GM23338 (cell line): ENCODE data around the gene AQP7. TPM values are rescaled to one million over a fixed set of nuclear protein-coding genes. Genes with fewer than 3 reads are reported as not detected.

Experiments
- ATAC-seq: fragments of 200-7000 bp; cut with Tn5 transposase; 3 replicates; pipeline ENCODE4 v1.9.1; 2020
- DNase-seq: peaks from one replicate; pipeline ENCODE4 v3.0.0-alpha.2; 2015; ENCODE audit warnings: low spot score
- H2AFZ ChIP-seq: fragments of 200-600 bp; sonication (generic); 2 replicates; pipeline ENCODE4 v1.8.0; 2016; ENCODE audit warnings: antibody characterized with exemption, mild to moderate bottlenecking, moderate library complexity
- H3F3A ChIP-seq: fragments of 200-600 bp; sonication (generic); replicated peaks from 2 replicates; pipeline ENCODE4 v1.8.0; 2017; ENCODE audit warnings: antibody characterized with exemption, mixed run types, low read depth
- H3K27ac ChIP-seq: fragments of 200-600 bp; sonication (generic); 2 replicates; pipeline ENCODE4 v1.6.1; 2016; ENCODE audit warnings: low read depth
- H3K27me3 ChIP-seq: fragments of 200-600 bp; sonication (generic); 2 replicates; pipeline ENCODE4 v1.8.0; 2016; ENCODE audit warnings: mild to moderate bottlenecking, mixed run types, moderate library complexity; ENCODE audit not compliant: insufficient read depth
- H3K36me3 ChIP-seq: fragments of 200-600 bp; sonication (generic); 2 replicates; pipeline ENCODE4 v1.8.0; 2016; ENCODE audit warnings: mild to moderate bottlenecking; ENCODE audit not compliant: insufficient read depth
- H3K4me1 ChIP-seq: fragments of 200-600 bp; sonication (generic); 2 replicates; pipeline ENCODE4 v1.8.0; 2016; ENCODE audit warnings: mild to moderate bottlenecking, moderate library complexity; ENCODE audit not compliant: insufficient read depth
- H3K4me2 ChIP-seq: fragments of 200-600 bp; sonication (generic); 2 replicates; pipeline ENCODE4 v1.7.1; 2017; ENCODE audit warnings: mixed run types
- H3K4me3 ChIP-seq: fragments of 200-600 bp; sonication (generic); 2 replicates; pipeline ENCODE4 v1.6.1; 2016; ENCODE audit warnings: mixed run types
- H3K79me2 ChIP-seq: fragments of 200-600 bp; sonication (generic); replicated peaks from 2 replicates; pipeline ENCODE4 v1.8.0; 2017; ENCODE audit warnings: mild to moderate bottlenecking; ENCODE audit not compliant: insufficient read depth
- H3K9me2 ChIP-seq: fragments of 200-600 bp; sonication (generic); 2 replicates; pipeline ENCODE4 v1.8.0; 2017; ENCODE audit not compliant: insufficient read depth
- H4K20me1 ChIP-seq: fragments of 200-600 bp; sonication (generic); replicated peaks from 2 replicates; pipeline ENCODE4 v1.8.0; 2017; ENCODE audit warnings: mild to moderate bottlenecking; ENCODE audit not compliant: insufficient read depth
- H3K27ac Mint-ChIP-seq: 2 replicates; pipeline ENCODE4 v1.8.0; 2020; ENCODE audit warnings: inconsistent platforms, mild to moderate bottlenecking, moderate library complexity, mixed read lengths
- H3K27me3 Mint-ChIP-seq: 3 replicates; pipeline ENCODE4 v1.8.0; 2022; ENCODE audit warnings: low read depth, mild to moderate bottlenecking, moderate library complexity, mixed read lengths, inconsistent platforms; ENCODE audit not compliant: insufficient read depth, poor library complexity
- H3K36me3 Mint-ChIP-seq: 3 replicates; pipeline ENCODE4 v1.8.0; 2021; ENCODE audit warnings: low read depth, mild to moderate bottlenecking, inconsistent platforms, moderate library complexity, mixed read lengths
- H3K4me1 Mint-ChIP-seq: 3 replicates; pipeline ENCODE4 v1.8.0; 2020; ENCODE audit warnings: mild to moderate bottlenecking, inconsistent platforms, mixed read lengths
- H3K4me3 Mint-ChIP-seq: 3 replicates; pipeline ENCODE4 v1.8.0; 2021; ENCODE audit warnings: moderate library complexity, mild to moderate bottlenecking, inconsistent platforms, mixed read lengths
- H3K9me3 Mint-ChIP-seq: 3 replicates; pipeline ENCODE4 v1.8.0; 2020; ENCODE audit warnings: moderate library complexity, mild to moderate bottlenecking, inconsistent platforms, mixed read lengths
- CREB1 ChIP-seq: fragments of 250-450 bp; sonication (Bioruptor Pico); IDR thresholded peaks from 2 replicates; pipeline ENCODE4 v1.5.0; 2020; ENCODE audit warnings: low read depth, mild to moderate bottlenecking, moderate library complexity
- EZH2 ChIP-seq: fragments of 200-600 bp; sonication (generic); IDR thresholded peaks from one replicate; pipeline ENCODE4 v1.8.0; 2017; ENCODE audit warnings: antibody characterized with exemption, mild to moderate bottlenecking, low read depth; ENCODE audit not compliant: unreplicated experiment
- EZH2phosphoT487 ChIP-seq: fragments of 200-600 bp; sonication (generic); IDR thresholded peaks from one replicate; pipeline ENCODE4 v1.8.1; 2018; ENCODE audit warnings: antibody characterized with exemption; ENCODE audit not compliant: unreplicated experiment
- JUNB ChIP-seq: IDR thresholded peaks from one replicate; pipeline ENCODE4 v1.6.1; 2016; ENCODE audit warnings: antibody characterized with exemption; ENCODE audit not compliant: unreplicated experiment
- NANOG ChIP-seq: IDR thresholded peaks from 2 replicates; pipeline ENCODE4 v1.6.1; 2016; ENCODE audit warnings: antibody characterized with exemption, borderline replicate concordance
- POLR2AphosphoS5 ChIP-seq: IDR thresholded peaks from 2 replicates; pipeline ENCODE4 v1.6.1; 2016; ENCODE audit warnings: antibody characterized with exemption, low read depth
- STAT1 ChIP-seq: IDR thresholded peaks from one replicate; pipeline ENCODE4 v1.6.1; 2016; ENCODE audit warnings: antibody characterized with exemption; ENCODE audit not compliant: unreplicated experiment
- ZNF114 ChIP-seq: fragments of 250-450 bp; sonication (Bioruptor Pico); IDR thresholded peaks from 2 replicates; pipeline ENCODE4 v1.5.0; 2020; ENCODE audit warnings: mild to moderate bottlenecking, moderate library complexity
- ZNF331 ChIP-seq: fragments of 250-450 bp; sonication (Bioruptor Pico); IDR thresholded peaks from 2 replicates; pipeline ENCODE4 v1.5.0; 2020; ENCODE audit warnings: low read depth, mild to moderate bottlenecking, moderate library complexity
- polyA plus RNA-seq: library from polyadenylated mRNA; unstranded; fragments of >200 nt; fragmentation: Nextera tagmentation; extraction: Ambion mirVana; gene quantifications from 2 replicates; pipeline ENCODE4 v1.2.1, GENCODE V29; 2016
- total RNA-seq: library from RNA; depleted of rRNA; stranded (reverse); fragments of >200 nt; shearing (Covaris generic); gene quantifications from 2 replicates; pipeline ENCODE4 v1.2.3, GENCODE V29; 2014
- TF ChIP-seq, protein P1 (sequence below): IDR thresholded peaks from one replicate; pipeline ENCODE4 v1.6.1; 2018; ENCODE audit warnings: antibody characterized with exemption; ENCODE audit not compliant: unreplicated experiment
- TF ChIP-seq, protein P2 (sequence below): IDR thresholded peaks from 2 replicates; pipeline ENCODE4 v1.6.1; 2016; ENCODE audit warnings: antibody characterized with exemption
- TF ChIP-seq, protein P3 (sequence below), 2 experiments: fragments of 200-600 bp in 1 of 2; sonication (generic) in 1 of 2; conservative IDR thresholded peaks; 2 replicates each; pipeline versions ENCODE4 v1.5.1 to v1.6.1; 2016 to 2017; ENCODE audit warnings: antibody characterized with exemption in 2 of 2, low read depth in 2 of 2, mild to moderate bottlenecking in 2 of 2, moderate library complexity in 1 of 2

Gene AQP7
- total and polyA plus RNA-seq, 2 experiments from 2014 or later, result not detected

DNA sequence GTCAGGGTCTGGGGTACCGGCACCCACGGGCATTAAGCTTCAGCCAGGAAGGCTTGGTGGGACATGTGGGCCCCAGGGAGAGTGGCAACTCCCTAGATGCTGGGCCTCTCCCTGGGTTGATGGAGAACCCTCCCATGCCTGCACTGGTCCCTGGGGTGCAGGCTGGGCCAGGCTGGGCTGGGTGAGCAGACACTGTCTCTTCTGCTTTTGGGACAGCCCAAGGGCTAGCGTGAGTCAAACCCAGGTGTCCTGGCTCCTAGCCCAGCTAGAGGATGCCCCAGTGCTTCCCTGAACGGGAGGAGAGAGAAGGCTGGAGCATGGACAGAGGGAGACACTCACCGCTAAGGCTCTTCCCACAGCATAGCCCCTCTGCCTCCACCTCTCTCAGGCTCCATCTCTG is 5.7 kb upstream of the AQP7 start:
- H3K4me3 Mint-ChIP-seq, result no peak overlapping the region
- no peak overlapping the region for H3K27ac Mint-ChIP-seq
- Histone ChIP-seq H3K27ac (no peak overlapping the region), H3K27me3 (no peaks in the 10 kb centered on the region), H3K9me2 (no peaks in the 10 kb centered on the region), H3K4me3 (no peak overlapping the region), H3K4me2 (no peak overlapping the region), H3F3A (no peaks in the 10 kb centered on the region), H3K79me2 (no peaks in the 10 kb centered on the region), H4K20me1 (no peaks in the 10 kb centered on the region), H2AFZ (no peak overlapping the region), H3K36me3 (no peaks in the 10 kb centered on the region), H3K4me1 (no peaks in the 10 kb centered on the region)
- no peaks in the 10 kb centered on the region for H3K4me1 Mint-ChIP-seq
- H3K27me3 Mint-ChIP-seq, result peaks cover 10% of the 10 kb centered on the region
- DNase-seq, result no peak
- TF ChIP-seq ZNF331 (no peak), EZH2 (no peak), ZNF114 (CRISPR knock-in tag) (no peak), NANOG (no peak), JUNB (no peak), CREB1 (no peak), EZH2phosphoT487 (no peak), POLR2AphosphoS5 (no peak), STAT1 (no peak)
- TF ChIP-seq, protein P1, sequence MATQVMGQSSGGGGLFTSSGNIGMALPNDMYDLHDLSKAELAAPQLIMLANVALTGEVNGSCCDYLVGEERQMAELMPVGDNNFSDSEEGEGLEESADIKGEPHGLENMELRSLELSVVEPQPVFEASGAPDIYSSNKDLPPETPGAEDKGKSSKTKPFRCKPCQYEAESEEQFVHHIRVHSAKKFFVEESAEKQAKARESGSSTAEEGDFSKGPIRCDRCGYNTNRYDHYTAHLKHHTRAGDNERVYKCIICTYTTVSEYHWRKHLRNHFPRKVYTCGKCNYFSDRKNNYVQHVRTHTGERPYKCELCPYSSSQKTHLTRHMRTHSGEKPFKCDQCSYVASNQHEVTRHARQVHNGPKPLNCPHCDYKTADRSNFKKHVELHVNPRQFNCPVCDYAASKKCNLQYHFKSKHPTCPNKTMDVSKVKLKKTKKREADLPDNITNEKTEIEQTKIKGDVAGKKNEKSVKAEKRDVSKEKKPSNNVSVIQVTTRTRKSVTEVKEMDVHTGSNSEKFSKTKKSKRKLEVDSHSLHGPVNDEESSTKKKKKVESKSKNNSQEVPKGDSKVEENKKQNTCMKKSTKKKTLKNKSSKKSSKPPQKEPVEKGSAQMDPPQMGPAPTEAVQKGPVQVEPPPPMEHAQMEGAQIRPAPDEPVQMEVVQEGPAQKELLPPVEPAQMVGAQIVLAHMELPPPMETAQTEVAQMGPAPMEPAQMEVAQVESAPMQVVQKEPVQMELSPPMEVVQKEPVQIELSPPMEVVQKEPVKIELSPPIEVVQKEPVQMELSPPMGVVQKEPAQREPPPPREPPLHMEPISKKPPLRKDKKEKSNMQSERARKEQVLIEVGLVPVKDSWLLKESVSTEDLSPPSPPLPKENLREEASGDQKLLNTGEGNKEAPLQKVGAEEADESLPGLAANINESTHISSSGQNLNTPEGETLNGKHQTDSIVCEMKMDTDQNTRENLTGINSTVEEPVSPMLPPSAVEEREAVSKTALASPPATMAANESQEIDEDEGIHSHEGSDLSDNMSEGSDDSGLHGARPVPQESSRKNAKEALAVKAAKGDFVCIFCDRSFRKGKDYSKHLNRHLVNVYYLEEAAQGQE, result no peak
- no peaks in the 10 kb centered on the region; the same call in 2 of the 3 replicates for H3K9me3 Mint-ChIP-seq
- ATAC-seq, result no peak
- no peaks in the 10 kb centered on the region; the same call in 2 of the 3 replicates for H3K36me3 Mint-ChIP-seq

DNA sequence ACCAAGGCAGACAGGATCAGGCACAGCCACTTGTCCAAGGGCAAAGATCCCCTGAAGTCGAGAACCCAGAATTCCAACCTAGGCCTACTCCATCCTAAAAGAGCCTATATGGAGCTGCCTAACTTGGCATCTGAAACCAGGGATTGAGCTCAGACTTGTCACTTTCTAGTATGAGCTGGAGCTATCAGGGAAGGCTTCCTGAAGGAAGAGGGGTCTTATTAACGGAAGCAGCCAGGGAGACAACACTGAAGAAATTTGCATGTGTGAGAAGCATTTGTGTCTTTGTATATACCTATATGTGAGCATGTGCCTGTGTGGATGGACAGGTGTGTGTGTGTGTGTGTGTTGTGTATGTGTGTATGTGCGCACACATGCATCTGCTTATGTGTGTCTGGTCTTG is 4.7 kb upstream of the AQP7 start:
- peaks cover 10% of the 10 kb centered on the region for H3K27me3 Mint-ChIP-seq
- H3K4me3 ChIP-seq, result no peak overlapping the region
- TF ChIP-seq, protein P2, sequence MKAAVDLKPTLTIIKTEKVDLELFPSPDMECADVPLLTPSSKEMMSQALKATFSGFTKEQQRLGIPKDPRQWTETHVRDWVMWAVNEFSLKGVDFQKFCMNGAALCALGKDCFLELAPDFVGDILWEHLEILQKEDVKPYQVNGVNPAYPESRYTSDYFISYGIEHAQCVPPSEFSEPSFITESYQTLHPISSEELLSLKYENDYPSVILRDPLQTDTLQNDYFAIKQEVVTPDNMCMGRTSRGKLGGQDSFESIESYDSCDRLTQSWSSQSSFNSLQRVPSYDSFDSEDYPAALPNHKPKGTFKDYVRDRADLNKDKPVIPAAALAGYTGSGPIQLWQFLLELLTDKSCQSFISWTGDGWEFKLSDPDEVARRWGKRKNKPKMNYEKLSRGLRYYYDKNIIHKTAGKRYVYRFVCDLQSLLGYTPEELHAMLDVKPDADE, result no peak
- TF ChIP-seq JUNB (no peak), EZH2 (no peak), STAT1 (no peak)
- TF ChIP-seq, protein P3, sequence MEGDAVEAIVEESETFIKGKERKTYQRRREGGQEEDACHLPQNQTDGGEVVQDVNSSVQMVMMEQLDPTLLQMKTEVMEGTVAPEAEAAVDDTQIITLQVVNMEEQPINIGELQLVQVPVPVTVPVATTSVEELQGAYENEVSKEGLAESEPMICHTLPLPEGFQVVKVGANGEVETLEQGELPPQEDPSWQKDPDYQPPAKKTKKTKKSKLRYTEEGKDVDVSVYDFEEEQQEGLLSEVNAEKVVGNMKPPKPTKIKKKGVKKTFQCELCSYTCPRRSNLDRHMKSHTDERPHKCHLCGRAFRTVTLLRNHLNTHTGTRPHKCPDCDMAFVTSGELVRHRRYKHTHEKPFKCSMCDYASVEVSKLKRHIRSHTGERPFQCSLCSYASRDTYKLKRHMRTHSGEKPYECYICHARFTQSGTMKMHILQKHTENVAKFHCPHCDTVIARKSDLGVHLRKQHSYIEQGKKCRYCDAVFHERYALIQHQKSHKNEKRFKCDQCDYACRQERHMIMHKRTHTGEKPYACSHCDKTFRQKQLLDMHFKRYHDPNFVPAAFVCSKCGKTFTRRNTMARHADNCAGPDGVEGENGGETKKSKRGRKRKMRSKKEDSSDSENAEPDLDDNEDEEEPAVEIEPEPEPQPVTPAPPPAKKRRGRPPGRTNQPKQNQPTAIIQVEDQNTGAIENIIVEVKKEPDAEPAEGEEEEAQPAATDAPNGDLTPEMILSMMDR (conservative IDR thresholded peaks at IDR 0.05; ENCODE audit: low read depth in 2 of 2), result no peak
- H3K27ac Mint-ChIP-seq, result no peak overlapping the region
- no peaks in the 10 kb centered on the region; the same call in 2 of the 3 replicates for H3K4me1 Mint-ChIP-seq
- no peak overlapping the region for H3K4me3 Mint-ChIP-seq
- no peak overlapping the region for H3K4me2 ChIP-seq
- H3K36me3 Mint-ChIP-seq, result no peaks in the 10 kb centered on the region; the same call in 2 of the 3 replicates
- H3K9me2 ChIP-seq, result no peaks in the 10 kb centered on the region
- no peaks in the 10 kb centered on the region for H3K4me1 ChIP-seq
- no peaks in the 10 kb centered on the region; the same call in 2 of the 3 replicates for H3K9me3 Mint-ChIP-seq
- no peaks in the 10 kb centered on the region for H3K27me3 ChIP-seq
- no peak for DNase-seq
- H2AFZ ChIP-seq, result no peak overlapping the region
- no peaks in the 10 kb centered on the region for H3F3A ChIP-seq
- no peaks in the 10 kb centered on the region for H3K36me3 ChIP-seq
- H3K27ac ChIP-seq, result no peak overlapping the region
- no peaks in the 10 kb centered on the region for H3K79me2 ChIP-seq
- no peaks in the 10 kb centered on the region for H4K20me1 ChIP-seq
- ATAC-seq, result no peak
